Activated naive CD4-positive, alpha-beta T cell treated with anti-CD3 and anti-CD28 coated beads, Interleukin-2, amount 50 U/mL, for 24 hours (primary cell): ENCODE results near the gene SLC9A9.

Experiments used
- H3K27ac Mint-ChIP-seq: one replicate; pipeline ENCODE4 v1.8.0; 2021; ENCODE audit warnings: mild to moderate bottlenecking, mixed read lengths
- H3K27me3 Mint-ChIP-seq: one replicate; pipeline ENCODE4 v1.8.0; 2021; ENCODE audit warnings: mixed read lengths
- H3K36me3 Mint-ChIP-seq: one replicate; pipeline ENCODE4 v1.8.0; 2021; ENCODE audit warnings: mixed read lengths
- H3K4me1 Mint-ChIP-seq: one replicate; pipeline ENCODE4 v1.8.0; 2021; ENCODE audit warnings: mixed read lengths
- H3K4me3 Mint-ChIP-seq: one replicate; pipeline ENCODE4 v1.8.0; 2021; ENCODE audit warnings: mild to moderate bottlenecking, mixed read lengths
- H3K9me3 Mint-ChIP-seq: one replicate; pipeline ENCODE4 v1.8.0; 2021; ENCODE audit warnings: mixed read lengths

The SLC9A9 gene

GRCh38 chr3:143672396-143673165 is 175.7 kb downstream of the SLC9A9 start:
- Mint-ChIP-seq H3K4me3 (no peak overlapping the region), H3K27ac (no peak overlapping the region), H3K27me3 (no peaks in the 10 kb centered on the region), H3K36me3 (no peaks in the 10 kb centered on the region), H3K4me1 (peaks cover 13% of the 10 kb centered on the region), H3K9me3 (no peaks in the 10 kb centered on the region)

GRCh38 chr3:143671626-143672025 is 176.6 kb downstream of the SLC9A9 start:
- H3K4me1 Mint-ChIP-seq: peaks cover 13% of the 10 kb centered on the region
- no peak overlapping the region for H3K4me3 Mint-ChIP-seq
- no peaks in the 10 kb centered on the region for H3K36me3 Mint-ChIP-seq
- H3K27ac Mint-ChIP-seq: no peak overlapping the region
- no peaks in the 10 kb centered on the region for H3K27me3 Mint-ChIP-seq
- no peaks in the 10 kb centered on the region for H3K9me3 Mint-ChIP-seq

GRCh38 chr3:143668924-143669790 is 179.1 kb downstream of the SLC9A9 start:
- Mint-ChIP-seq H3K4me3 (no peak overlapping the region), H3K27ac (no peak overlapping the region), H3K4me1 (peaks cover 9% of the 10 kb centered on the region), H3K36me3 (peaks cover 5% of the 10 kb centered on the region), H3K27me3 (no peaks in the 10 kb centered on the region), H3K9me3 (no peaks in the 10 kb centered on the region)

- no peak overlapping the region for H3K4me3 Mint-ChIP-seq
- peaks cover 6% of the 10 kb centered on the region for H3K4me1 Mint-ChIP-seq
- no peak overlapping the region for H3K27ac Mint-ChIP-seq
- H3K9me3 Mint-ChIP-seq: no peaks in the 10 kb centered on the region
- H3K27me3 Mint-ChIP-seq: no peaks in the 10 kb centered on the region
- H3K36me3 Mint-ChIP-seq: peaks cover 6% of the 10 kb centered on the region
Measured at GRCh38 chr3:143668385-143668784, 179.9 kb downstream of the SLC9A9 start.

- Mint-ChIP-seq H3K4me1 (no peaks in the 10 kb centered on the region), H3K36me3 (peaks cover 11% of the 10 kb centered on the region), H3K27ac (no peak overlapping the region), H3K4me3 (no peak overlapping the region), H3K9me3 (no peaks in the 10 kb centered on the region), H3K27me3 (no peaks in the 10 kb centered on the region)
Measured at GRCh38 chr3:143661677-143662076, 186.6 kb downstream of the SLC9A9 start.

GRCh38 chr3:143658861-143659260 is 189.4 kb downstream of the SLC9A9 start:
- peaks cover 7% of the 10 kb centered on the region for H3K36me3 Mint-ChIP-seq
- no peaks in the 10 kb centered on the region for H3K9me3 Mint-ChIP-seq
- H3K27ac Mint-ChIP-seq: no peak overlapping the region
- no peaks in the 10 kb centered on the region for H3K4me1 Mint-ChIP-seq
- no peak overlapping the region for H3K4me3 Mint-ChIP-seq
- no peaks in the 10 kb centered on the region for H3K27me3 Mint-ChIP-seq

GRCh38 chr3:143658116-143658515 is 190.2 kb downstream of the SLC9A9 start:
- H3K4me1 Mint-ChIP-seq: no peaks in the 10 kb centered on the region
- H3K27ac Mint-ChIP-seq: no peak overlapping the region
- peaks cover 4% of the 10 kb centered on the region for H3K36me3 Mint-ChIP-seq

GRCh38 chr3:143657391-143657790 is 190.9 kb downstream of the SLC9A9 start:
- Mint-ChIP-seq H3K4me3 (no peak overlapping the region), H3K27me3 (no peaks in the 10 kb centered on the region), H3K4me1 (no peaks in the 10 kb centered on the region), H3K36me3 (peaks cover 4% of the 10 kb centered on the region), H3K9me3 (no peaks in the 10 kb centered on the region), H3K27ac (no peak overlapping the region)

More at GRCh38 chr3:143658116-143658515, 190.2 kb downstream of the SLC9A9 start:
- Mint-ChIP-seq H3K4me3 (no peak overlapping the region), H3K9me3 (no peaks in the 10 kb centered on the region), H3K27me3 (no peaks in the 10 kb centered on the region)

- Mint-ChIP-seq H3K27me3 (no peaks in the 10 kb centered on the region), H3K4me3 (no peak overlapping the region), H3K36me3 (peaks cover 9% of the 10 kb centered on the region), H3K9me3 (no peaks in the 10 kb centered on the region), H3K27ac (no peak overlapping the region), H3K4me1 (no peaks in the 10 kb centered on the region)
Measured at GRCh38 chr3:143654906-143655305, 193.4 kb downstream of the SLC9A9 start.

- Mint-ChIP-seq H3K9me3 (no peaks in the 10 kb centered on the region), H3K27ac (no peak overlapping the region), H3K4me1 (no peaks in the 10 kb centered on the region), H3K27me3 (no peaks in the 10 kb centered on the region), H3K4me3 (no peak overlapping the region), H3K36me3 (peaks cover 10% of the 10 kb centered on the region)
Measured at GRCh38 chr3:143653935-143654334, 194.3 kb downstream of the SLC9A9 start.

GRCh38 chr3:143653493-143653892 is 194.8 kb downstream of the SLC9A9 start:
- Mint-ChIP-seq H3K36me3 (peaks cover 10% of the 10 kb centered on the region), H3K27ac (no peak overlapping the region), H3K4me3 (no peak overlapping the region), H3K9me3 (no peaks in the 10 kb centered on the region), H3K4me1 (no peaks in the 10 kb centered on the region), H3K27me3 (no peaks in the 10 kb centered on the region)

- Mint-ChIP-seq H3K36me3 (peaks cover 10% of the 10 kb centered on the region), H3K27me3 (no peaks in the 10 kb centered on the region), H3K4me1 (no peaks in the 10 kb centered on the region), H3K9me3 (no peaks in the 10 kb centered on the region), H3K27ac (no peak overlapping the region), H3K4me3 (no peak overlapping the region)
Measured at GRCh38 chr3:143652118-143652517, 196.2 kb downstream of the SLC9A9 start.

- Mint-ChIP-seq H3K9me3 (no peaks in the 10 kb centered on the region), H3K4me3 (no peak overlapping the region), H3K27me3 (no peaks in the 10 kb centered on the region), H3K36me3 (peaks cover 10% of the 10 kb centered on the region), H3K27ac (no peak overlapping the region), H3K4me1 (no peaks in the 10 kb centered on the region)
Measured at GRCh38 chr3:143650827-143651226, 197.4 kb downstream of the SLC9A9 start.

GRCh38 chr3:143650120-143650519 is 198.1 kb downstream of the SLC9A9 start:
- Mint-ChIP-seq H3K9me3 (no peaks in the 10 kb centered on the region), H3K4me1 (no peaks in the 10 kb centered on the region), H3K36me3 (peaks cover 10% of the 10 kb centered on the region), H3K27ac (no peak overlapping the region), H3K4me3 (no peak overlapping the region), H3K27me3 (no peaks in the 10 kb centered on the region)

GRCh38 chr3:143648708-143649107 is 199.6 kb downstream of the SLC9A9 start:
- Mint-ChIP-seq H3K9me3 (no peaks in the 10 kb centered on the region), H3K36me3 (peaks cover 10% of the 10 kb centered on the region), H3K4me1 (no peaks in the 10 kb centered on the region), H3K4me3 (no peak overlapping the region), H3K27ac (no peak overlapping the region), H3K27me3 (no peaks in the 10 kb centered on the region)

- H3K9me3 Mint-ChIP-seq: no peaks in the 10 kb centered on the region
- H3K4me3 Mint-ChIP-seq: no peak overlapping the region
- no peaks in the 10 kb centered on the region for H3K27me3 Mint-ChIP-seq
- no peaks in the 10 kb centered on the region for H3K4me1 Mint-ChIP-seq
- H3K27ac Mint-ChIP-seq: no peak overlapping the region
- H3K36me3 Mint-ChIP-seq: peaks cover 10% of the 10 kb centered on the region
Measured at GRCh38 chr3:143648218-143648617, 200.1 kb downstream of the SLC9A9 start.
